Hepatocyte (in vitro differentiated cells): ENCODE results near the gene PRR9. TPM values are rescaled to one million over a fixed set of nuclear protein-coding genes. Genes with fewer than 3 reads are reported as not detected.

Experiments used
- DNase-seq: peaks from one replicate; pipeline ENCODE4 v3.0.0-alpha.2; 2016; ENCODE audit warnings: low spot score
- H2AFZ ChIP-seq: fragments of 200-600 bp; sonication (generic); 2 replicates; pipeline ENCODE4 v1.6.0; 2016; ENCODE audit warnings: antibody characterized with exemption, mild to moderate bottlenecking
- H3K27ac ChIP-seq: fragments of 200-600 bp; sonication (generic); 2 replicates; pipeline ENCODE4 v1.5.1; 2016; ENCODE audit warnings: mild to moderate bottlenecking
- H3K27me3 ChIP-seq: fragments of 200-600 bp; sonication (generic); 2 replicates; pipeline ENCODE4 v1.6.1; 2016
- H3K36me3 ChIP-seq: fragments of 200-600 bp; sonication (generic); replicated peaks from 2 replicates; pipeline ENCODE4 v1.5.1; 2016; ENCODE audit warnings: low read depth; ENCODE audit not compliant: insufficient read depth
- H3K4me1 ChIP-seq: fragments of 200-600 bp; sonication (generic); 2 replicates; pipeline ENCODE4 v1.5.1; 2016; ENCODE audit warnings: mild to moderate bottlenecking, moderate library complexity; ENCODE audit not compliant: insufficient read depth
- H3K4me2 ChIP-seq: fragments of 200-600 bp; sonication (generic); 2 replicates; pipeline ENCODE4 v1.6.0; 2016
- H3K4me3 ChIP-seq: fragments of 200-600 bp; sonication (generic); 2 replicates; pipeline ENCODE4 v1.5.1; 2016; ENCODE audit warnings: mild to moderate bottlenecking
- H3K79me2 ChIP-seq: fragments of 200-600 bp; sonication (generic); 2 replicates; pipeline ENCODE4 v1.6.0; 2017; ENCODE audit warnings: mild to moderate bottlenecking
- H3K9me2 ChIP-seq: fragments of 200-600 bp; sonication (generic); replicated peaks from 2 replicates; pipeline ENCODE4 v1.6.0; 2017; ENCODE audit warnings: mild to moderate bottlenecking; ENCODE audit not compliant: insufficient read depth
- H3K9me3 ChIP-seq: fragments of 200-600 bp; sonication (generic); 2 replicates; pipeline ENCODE4 v1.5.1; 2016; ENCODE audit warnings: low read depth, mild to moderate bottlenecking
- H4K20me1 ChIP-seq: fragments of 200-600 bp; sonication (generic); 2 replicates; pipeline ENCODE4 v1.6.0; 2016; ENCODE audit warnings: mild to moderate bottlenecking; ENCODE audit not compliant: insufficient read depth, poor library complexity, severe bottlenecking
- CTCF ChIP-seq: fragments of 200-600 bp; sonication (generic); IDR thresholded peaks from 2 replicates; pipeline ENCODE4 v1.5.1; 2016; ENCODE audit warnings: antibody characterized with exemption, mild to moderate bottlenecking; ENCODE audit not compliant: poor library complexity
- EZH2 ChIP-seq: fragments of 200-600 bp; sonication (generic); IDR thresholded peaks from 2 replicates; pipeline ENCODE4 v1.6.1; 2016; ENCODE audit warnings: antibody characterized with exemption, mild to moderate bottlenecking, borderline replicate concordance
- EZH2phosphoT487 ChIP-seq: fragments of 200-600 bp; sonication (generic); IDR thresholded peaks from one replicate; pipeline ENCODE4 v1.6.1; 2018; ENCODE audit warnings: antibody characterized with exemption, mild to moderate bottlenecking, low read depth, moderate library complexity; ENCODE audit not compliant: unreplicated experiment, severe bottlenecking
- WGBS: methylation state at CpG from one replicate; pipeline ENCODE4 v1.1.6; 2016; ENCODE audit warnings: low lambda C conversion rate; ENCODE audit errors: missing lambda C conversion rate; 5-methylcytosine and 5-hydroxymethylcytosine counted together
- polyA plus RNA-seq: library from polyadenylated mRNA; unstranded; fragments of >200 nt; fragmentation: Nextera tagmentation; extraction: Ambion mirVana; gene quantifications from 2 replicates; pipeline ENCODE4 v1.2.1, GENCODE V29; 2016
- total RNA-seq: library from RNA; depleted of rRNA; stranded (reverse); fragments of >200 nt; gene quantifications from 2 replicates; pipeline ENCODE4 v1.2.3, GENCODE V29; 2014

The PRR9 gene
- total and polyA plus RNA-seq, 2 experiments from 2014 or later = not detected

GRCh38 chr1:153259387-153259786 lies 42.0 kb downstream of the PRR9 start, which contains the start of gene LORICRIN:
Gene LORICRIN (plus strand): TSS chr1:153259687. CDS start chr1:153260950, 1,263 bp downstream.
- H3K9me3 ChIP-seq = no peaks in the 10 kb centered on the region
- H3K4me1 ChIP-seq = no peaks in the 10 kb centered on the region
- no peaks in the 10 kb centered on the region for H3K79me2 ChIP-seq
- TF ChIP-seq CTCF = no peak
- TF ChIP-seq EZH2phosphoT487 = no peak
- TF ChIP-seq EZH2 = no peak
- no peaks in the 10 kb centered on the region for H3K27me3 ChIP-seq
- no peaks in the 10 kb centered on the region for H4K20me1 ChIP-seq
- no peak within 1 kb of the TSS for H3K4me2 ChIP-seq
- H3K27ac ChIP-seq = no peak within 1 kb of the TSS
- 90% methylated on average over 3 of the region's 3 CpGs for WGBS
- H2AFZ ChIP-seq = no peak within 1 kb of the TSS
- no peaks in the 10 kb centered on the region for H3K9me2 ChIP-seq
- no peak for DNase-seq
- no peaks in the 10 kb centered on the region for H3K36me3 ChIP-seq
- H3K4me3 ChIP-seq = no peak within 1 kb of the TSS

GRCh38 chr1:153260585-153261280 lies 43.3 kb downstream of the PRR9 start:
- Histone ChIP-seq H3K79me2 (no peaks in the 10 kb centered on the region), H3K27me3 (no peaks in the 10 kb centered on the region), H3K4me2 (no peak overlapping the region), H3K4me3 (no peak overlapping the region), H3K36me3 (no peaks in the 10 kb centered on the region), H4K20me1 (no peaks in the 10 kb centered on the region), H2AFZ (no peak overlapping the region), H3K9me2 (no peaks in the 10 kb centered on the region), H3K4me1 (no peaks in the 10 kb centered on the region), H3K27ac (no peak overlapping the region), H3K9me3 (no peaks in the 10 kb centered on the region)
- 88% methylated on average over 16 of the region's 45 CpGs for WGBS
- DNase-seq = no peak
- TF ChIP-seq CTCF (no peak), EZH2phosphoT487 (no peak)

- no peak overlapping the region for H3K4me3 ChIP-seq
- 96% methylated on average over 34 of the region's 80 CpGs for WGBS
- H3K27me3 ChIP-seq = no peaks in the 10 kb centered on the region
- H3K9me2 ChIP-seq = no peaks in the 10 kb centered on the region
- DNase-seq = no peak
- no peaks in the 10 kb centered on the region for H3K4me1 ChIP-seq
- TF ChIP-seq CTCF (no peak), EZH2 (no peak), EZH2phosphoT487 (no peak)
- H2AFZ ChIP-seq = no peak overlapping the region
- H3K9me3 ChIP-seq = no peaks in the 10 kb centered on the region
- H4K20me1 ChIP-seq = no peaks in the 10 kb centered on the region
- no peaks in the 10 kb centered on the region for H3K79me2 ChIP-seq
- H3K36me3 ChIP-seq = no peaks in the 10 kb centered on the region
- H3K27ac ChIP-seq = no peak overlapping the region
- H3K4me2 ChIP-seq = no peak overlapping the region
These were observed 44.1 kb downstream of the PRR9 start for GRCh38 chr1:153261281-153262069.
